OCI-LY7 (cell line): ENCODE data around the gene JAK1. TPM values are rescaled to one million over a fixed set of nuclear protein-coding genes. Genes with fewer than 3 reads are reported as not detected.

Experiments
- BruUV-seq: library from RNA; stranded (reverse); fragments of 400-500 nt; replicated peaks from 2 replicates; lab custom pipeline; 2021; lab: Mats Ljungman, UMichigan
- CTCF ChIA-PET: fragments of 300-600 bp; sonication (Branson Sonifier 250); formaldehyde crosslinking; loops from one replicate; lab custom pipeline; 2022; ENCODE audit warnings: antibody characterized with exemption; ENCODE audit not compliant: unreplicated experiment; lab: Charles Lee
- POLR2A ChIA-PET: fragments of 300-600 bp; sonication (Branson Sonifier 250); formaldehyde crosslinking; loops from one replicate; lab custom pipeline; 2022; ENCODE audit warnings: antibody characterized with exemption; lab: Charles Lee
- DNase-seq: peaks from one replicate; pipeline ENCODE4 v3.0.0-alpha.2; 2015; ENCODE audit warnings: low spot score
- H2AFZ ChIP-seq: fragments of 200-600 bp; sonication (generic), shearing (Covaris generic); 2 replicates; pipeline ENCODE4 v1.6.1; 2014; ENCODE audit warnings: mild to moderate bottlenecking, antibody characterized with exemption, low read length, moderate library complexity
- H3K27ac ChIP-seq: fragments of 200-600 bp; sonication (generic); 2 replicates; pipeline ENCODE4 v1.5.1; 2014; ENCODE audit warnings: mixed run types, low read depth, mild to moderate bottlenecking, moderate library complexity, low read length, inconsistent platforms; ENCODE audit not compliant: poor library complexity, severe bottlenecking
- H3K36me3 ChIP-seq: fragments of 200-600 bp; sonication (generic); 2 replicates; pipeline ENCODE4 v1.6.1; 2014; ENCODE audit warnings: mild to moderate bottlenecking, antibody characterized with exemption, low read length, moderate library complexity, mixed read lengths; ENCODE audit not compliant: insufficient read depth
- H3K4me1 ChIP-seq: fragments of 200-600 bp; sonication (generic); 2 replicates; pipeline ENCODE4 v1.5.1; 2014; ENCODE audit warnings: mild to moderate bottlenecking, low read length; ENCODE audit not compliant: insufficient read depth, poor library complexity, severe bottlenecking
- H3K4me2 ChIP-seq: fragments of 200-600 bp; sonication (generic); 2 replicates; pipeline ENCODE4 v1.6.1; 2014; ENCODE audit warnings: mild to moderate bottlenecking, low read length
- H3K4me3 ChIP-seq: fragments of 200-600 bp; sonication (generic); 2 replicates; pipeline ENCODE4 v1.5.1; 2014; ENCODE audit warnings: mild to moderate bottlenecking, low read depth, low read length; ENCODE audit not compliant: poor library complexity, severe bottlenecking
- H3K79me2 ChIP-seq: fragments of 200-600 bp; sonication (generic); 2 replicates; pipeline ENCODE4 v1.6.1; 2016; ENCODE audit warnings: low read depth, mild to moderate bottlenecking, low read length, moderate library complexity, mixed read lengths; ENCODE audit not compliant: insufficient read depth
- H3K9me2 ChIP-seq: fragments of 200-600 bp; sonication (generic); 2 replicates; pipeline ENCODE4 v1.6.1; 2016; ENCODE audit warnings: mild to moderate bottlenecking, low read length, mixed read lengths; ENCODE audit not compliant: insufficient read depth
- H3K9me3 ChIP-seq: fragments of 200-600 bp; sonication (generic); 2 replicates; pipeline ENCODE4 v1.6.1; 2014; ENCODE audit warnings: mild to moderate bottlenecking, mixed run types, low read length, mixed read lengths
- H4K20me1 ChIP-seq: fragments of 200-600 bp; sonication (generic); 2 replicates; pipeline ENCODE4 v1.6.1; 2014; ENCODE audit warnings: mild to moderate bottlenecking, antibody characterized with exemption, low read length, moderate library complexity, mixed read lengths; ENCODE audit not compliant: insufficient read depth
- CTCF ChIP-seq: fragments of 200-600 bp; sonication (generic); conservative IDR thresholded peaks from 2 replicates; pipeline ENCODE4 v1.5.1; 2014; ENCODE audit warnings: mild to moderate bottlenecking, antibody characterized with exemption, low read length, moderate library complexity, mixed read lengths
- EZH2phosphoT487 ChIP-seq: fragments of 200-600 bp; sonication (generic); IDR thresholded peaks from 2 replicates; pipeline ENCODE4 v1.6.1; 2018; ENCODE audit warnings: low read depth, borderline replicate concordance, mild to moderate bottlenecking, mixed run types, antibody characterized with exemption, low read length, moderate library complexity, mixed read lengths
- intact Hi-C: fragments of 100-400 bp; cut with micrococcal nuclease; formaldehyde crosslinking; loops from one replicate; pipeline ENCODE4 v1.10.0; 2022; ENCODE audit not compliant: unreplicated experiment
- total RNA-seq, 2 experiments: library from RNA; depleted of rRNA in 1 of 2; stranded (reverse); fragments of >200 nt in 1 of 2; shearing (Covaris generic) in 1 of 2; gene quantifications; 2 replicates each; pipeline ENCODE4 v1.2.3, GENCODE V29; 2014 to 2022

Gene JAK1
- total RNA-seq, 2 experiments from 2014 or later = 72.6 to 86.8 TPM

DNA sequence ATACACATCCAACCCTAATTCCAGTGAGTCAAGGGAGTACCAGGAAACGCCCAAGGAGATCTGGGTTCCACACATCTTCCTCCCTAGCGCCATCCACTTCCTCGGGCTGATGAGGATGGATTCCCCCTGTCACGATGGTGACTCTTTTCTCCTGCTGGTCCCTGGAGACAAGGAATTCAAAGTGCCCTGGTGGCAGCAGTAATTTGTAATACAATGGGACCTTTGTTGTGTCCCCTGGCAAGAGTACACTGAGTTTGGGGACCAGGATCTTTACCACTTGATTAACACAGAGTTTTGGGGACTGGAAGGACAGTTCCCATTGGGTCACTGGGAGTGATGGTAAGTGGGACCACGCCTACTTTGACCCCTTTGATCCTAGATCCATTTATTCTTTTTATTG is 9.4 kb upstream of the JAK1 start:
- Histone ChIP-seq H2AFZ (no peak overlapping the region), H3K4me1 (no peaks in the 10 kb centered on the region), H3K4me2 (no peak overlapping the region), H3K36me3 (no peaks in the 10 kb centered on the region), H3K27ac (no peak overlapping the region), H3K9me2 (no peaks in the 10 kb centered on the region), H3K79me2 (no peaks in the 10 kb centered on the region), H4K20me1 (no peaks in the 10 kb centered on the region), H3K9me3 (no peaks in the 10 kb centered on the region), H3K4me3 (no peak overlapping the region)
- TF ChIP-seq CTCF (no peak), EZH2phosphoT487 (no peak)
- no TSS peak for BruUV-seq
- intact Hi-C loops = no loop called here
- ChIA-PET CTCF (no interaction called here), POLR2A (no interaction called here)
- no peak for DNase-seq

GRCh38 chr1:64975127-64975526 is 8.8 kb upstream of the JAK1 start:
- no TSS peak for BruUV-seq
- no peaks in the 10 kb centered on the region for H3K36me3 ChIP-seq
- H3K79me2 ChIP-seq = no peaks in the 10 kb centered on the region
- H3K9me3 ChIP-seq = no peaks in the 10 kb centered on the region
- ChIA-PET CTCF (no interaction called here), POLR2A (interaction anchor here (1.0 kb wide), 1 partner anchor 18 kb away, joined by 3 read pairs; no protein-coding TSS in a partner anchor)
- no peak overlapping the region for H3K27ac ChIP-seq
- no peaks in the 10 kb centered on the region for H3K4me1 ChIP-seq
- no peak overlapping the region for H3K4me2 ChIP-seq
- no peak overlapping the region for H2AFZ ChIP-seq
- no peak for TF ChIP-seq EZH2phosphoT487
- H3K4me3 ChIP-seq = no peak overlapping the region
- intact Hi-C loops = no loop called here
- H3K9me2 ChIP-seq = no peaks in the 10 kb centered on the region
- no peaks in the 10 kb centered on the region for H4K20me1 ChIP-seq
- no peak for DNase-seq

DNA sequence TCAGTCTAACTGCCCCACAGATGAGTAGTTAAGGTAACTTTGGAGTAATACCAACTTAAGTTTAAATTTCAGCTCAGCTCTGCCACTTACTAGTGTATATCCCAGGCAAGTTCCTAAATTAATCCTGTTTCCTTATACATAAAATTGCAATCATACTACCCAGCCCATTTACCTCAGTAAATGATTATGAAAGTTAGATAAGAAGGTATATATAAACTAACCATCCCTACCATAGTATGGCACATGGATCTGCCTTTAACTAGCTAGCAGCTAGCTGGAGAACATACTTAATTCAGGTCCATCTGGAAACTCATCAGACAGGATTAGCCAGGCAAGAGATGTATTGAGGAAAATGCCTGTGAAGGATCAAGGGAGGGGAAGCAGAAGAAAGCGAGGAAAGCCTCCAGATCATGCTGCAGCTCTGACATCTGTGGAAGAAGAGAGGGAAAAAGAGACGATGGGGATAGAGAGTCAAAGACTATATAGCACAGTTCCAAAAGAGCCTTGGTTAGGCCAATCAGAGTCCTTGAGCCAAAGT is 8.0 kb upstream of the JAK1 start:
- Histone ChIP-seq H3K9me2 (no peaks in the 10 kb centered on the region), H3K27ac (no peak overlapping the region), H3K4me2 (no peak overlapping the region), H3K9me3 (no peaks in the 10 kb centered on the region), H2AFZ (no peak overlapping the region), H4K20me1 (no peaks in the 10 kb centered on the region), H3K4me3 (no peak overlapping the region), H3K36me3 (no peaks in the 10 kb centered on the region), H3K79me2 (no peaks in the 10 kb centered on the region), H3K4me1 (no peaks in the 10 kb centered on the region)
- TF ChIP-seq EZH2phosphoT487 (no peak), CTCF (no peak)
- intact Hi-C loops = no loop called here
- no TSS peak for BruUV-seq
- no peak for DNase-seq
- CTCF ChIA-PET = no interaction called here
- POLR2A ChIA-PET = interaction anchor here (0.6 to 1.1 kb wide), 3 partner anchors 13 to 98 kb away, joined by 3 to 5 read pairs (median 4); no protein-coding TSS in a partner anchor
